Endothelial cell of umbilical vein (primary cell): ENCODE data around the gene SYTL1. TPM values are rescaled to one million over a fixed set of nuclear protein-coding genes. Genes with fewer than 3 reads are reported as not detected.

ENCODE experiments used
- BruUV-seq: library from RNA; stranded (reverse); fragments of 400-500 nt; replicated peaks from 2 replicates; lab custom pipeline; 2021; lab: Mats Ljungman, UMichigan
- CTCF ChIA-PET: fragments of 300-600, 350-600 bp; sonication (Branson Sonifier 250); formaldehyde crosslinking; loops from one replicate; lab custom pipeline; 2021; ENCODE audit warnings: antibody characterized with exemption, inconsistent platforms; lab: Charles Lee
- POLR2A ChIA-PET: fragments of 300-600, 350-600 bp; sonication (Branson Sonifier 250); formaldehyde crosslinking; loops from one replicate; lab custom pipeline; 2021; ENCODE audit warnings: antibody characterized with exemption, inconsistent platforms; lab: Charles Lee
- DNase-seq: peaks from one replicate; pipeline ENCODE4 v3.0.0-alpha.2; 2011; ENCODE audit warnings: low read depth, low spot score
- FAIRE-seq: peaks from 2 replicates; lab custom pipeline; 2011; peaks lifted over from hg19 to GRCh38; lab: Jason Lieb, UNC
- H2AFZ ChIP-seq: 2 replicates; pipeline ENCODE4 v1.6.0; 2012; ENCODE audit warnings: low read depth, low read length, control low read depth, inconsistent platforms
- H3K27ac ChIP-seq: 2 replicates; pipeline ENCODE4 v1.5.1; 2011; ENCODE audit warnings: low read depth, mild to moderate bottlenecking, control low read depth, low read length, moderate library complexity; ENCODE audit not compliant: insufficient read depth
- H3K27me3 ChIP-seq, 2 experiments: 2 replicates each; pipeline versions ENCODE4 v1.6.0 to v1.6.1; 2011; ENCODE audit warnings: low read length in 2 of 2, mixed read lengths in 1 of 2; ENCODE audit not compliant: control insufficient read depth in 2 of 2, insufficient read depth in 2 of 2
- H3K36me3 ChIP-seq, 2 experiments: 2 replicates in 1 of 2; 3 replicates in 1 of 2; pipeline ENCODE4 v1.5.1; 2011; ENCODE audit warnings: low read length in 2 of 2, mild to moderate bottlenecking in 1 of 2, moderate library complexity in 1 of 2; ENCODE audit not compliant: control insufficient read depth in 2 of 2, insufficient read depth in 2 of 2; ENCODE audit errors: extremely low read depth in 1 of 2
- H3K4me1 ChIP-seq: 3 replicates; pipeline ENCODE4 v1.5.1; 2011; ENCODE audit warnings: mild to moderate bottlenecking, low read length; ENCODE audit not compliant: control insufficient read depth, insufficient read depth; ENCODE audit errors: extremely low read depth
- H3K4me2 ChIP-seq: 2 replicates; pipeline ENCODE4 v1.6.1; 2011; ENCODE audit warnings: low read length, control low read depth, mixed read lengths; ENCODE audit not compliant: insufficient read depth
- H3K4me3 ChIP-seq, 3 experiments: fragments of 200-600 bp in 1 of 3; sonication (generic), shearing (Covaris generic) in 1 of 3; replicated peaks in 1 of 3; 2 replicates each; pipeline ENCODE4 v1.5.1; 2011 to 2016; ENCODE audit warnings: control low read depth in 3 of 3, low read length in 3 of 3, mild to moderate bottlenecking in 2 of 3, inconsistent platforms in 1 of 3, low read depth in 1 of 3, moderate library complexity in 1 of 3; ENCODE audit not compliant: insufficient read depth in 1 of 3
- H3K79me2 ChIP-seq: 2 replicates; pipeline ENCODE4 v1.6.0; 2012; ENCODE audit warnings: low read length, inconsistent platforms; ENCODE audit not compliant: control insufficient read depth, insufficient read depth
- H3K9ac ChIP-seq: replicated peaks from 2 replicates; pipeline ENCODE3; 2011; ENCODE audit warnings: low read length, control low read depth; ENCODE audit not compliant: insufficient read depth; ENCODE audit errors: extremely low read depth
- H3K9me1 ChIP-seq: replicated peaks from 3 replicates; pipeline ENCODE4 v1.6.0; 2011; ENCODE audit warnings: mild to moderate bottlenecking, low read length; ENCODE audit not compliant: control insufficient read depth, insufficient read depth; ENCODE audit errors: extremely low read depth
- H3K9me3 ChIP-seq: replicated peaks from 2 replicates; pipeline ENCODE4 v1.5.1; 2012; ENCODE audit warnings: low read length, inconsistent platforms; ENCODE audit not compliant: control insufficient read depth, insufficient read depth
- H4K20me1 ChIP-seq: replicated peaks from 2 replicates; pipeline ENCODE3; 2011; ENCODE audit warnings: mild to moderate bottlenecking, low read length; ENCODE audit not compliant: control insufficient read depth, insufficient read depth; ENCODE audit errors: extremely low read depth
- CTCF ChIP-seq, 2 donors: IDR thresholded peaks; 1 replicate in 1 of 2; 2 replicates in 1 of 2; pipeline ENCODE4 v1.5.1; 2011; ENCODE audit warnings: low read length in 2 of 2, mild to moderate bottlenecking in 2 of 2, moderate library complexity in 2 of 2, control low read depth in 1 of 2, inconsistent platforms in 1 of 2, low read depth in 1 of 2; ENCODE audit not compliant: insufficient read depth in 1 of 2; ENCODE audit errors: extremely low read depth in 1 of 2
- EZH2 ChIP-seq: IDR thresholded peaks from 2 replicates; pipeline ENCODE4 v1.6.1; 2012; ENCODE audit warnings: borderline replicate concordance, low read depth, mild to moderate bottlenecking, moderate library complexity, low read length, inconsistent platforms; ENCODE audit not compliant: severe bottlenecking
- FOS ChIP-seq: IDR thresholded peaks from 2 replicates; pipeline ENCODE4 v1.6.1; 2011; ENCODE audit warnings: mild to moderate bottlenecking, low read length, moderate library complexity, borderline replicate concordance; ENCODE audit not compliant: insufficient read depth
- GATA2 ChIP-seq: IDR thresholded peaks from 2 replicates; pipeline ENCODE4 v1.7.0; 2011; ENCODE audit warnings: low read depth, mild to moderate bottlenecking, moderate library complexity, mixed read lengths, low read length; ENCODE audit not compliant: insufficient read length, insufficient read depth
- JUN ChIP-seq: IDR thresholded peaks from 2 replicates; pipeline ENCODE4 v1.6.1; 2011; ENCODE audit warnings: borderline replicate concordance, low read depth; ENCODE audit not compliant: insufficient read length, insufficient read depth
- MYC ChIP-seq: IDR thresholded peaks from one replicate; pipeline ENCODE4 v1.6.1; 2011; ENCODE audit warnings: mild to moderate bottlenecking, low read depth, low read length
- POLR2A ChIP-seq: IDR thresholded peaks from 2 replicates; pipeline ENCODE4 v1.6.1; 2012; ENCODE audit warnings: low read depth, mild to moderate bottlenecking, control low read depth, low read length
- POLR2AphosphoS5 ChIP-seq: IDR thresholded peaks from 2 replicates; pipeline ENCODE4 v1.6.1; 2012; ENCODE audit warnings: low read depth, mild to moderate bottlenecking, control low read depth, low read length, moderate library complexity; ENCODE audit not compliant: insufficient read depth
- dilution Hi-C: fragments of 300-500 bp; cut with MboI; formaldehyde crosslinking; loops from one replicate; pipeline ENCODE4 v1.15.0; 2019; ENCODE audit warnings: low sequenced_read_pairs; ENCODE audit not compliant: extremely low pct_ligation_motif_present
- intact Hi-C: fragments of 100-400 bp; cut with micrococcal nuclease; formaldehyde crosslinking; loops from one replicate; pipeline ENCODE4 v1.10.0; 2022
- polyA plus RNA-seq, 4 experiments: library from polyadenylated mRNA; depleted of rRNA in 3 of 4; stranded (reverse) in 3 of 4; unstranded in 1 of 4; fragments of >200 nt; gene quantifications; 2 replicates each; pipeline versions ENCODE4 v1.2.1 to v1.2.3, GENCODE V29; 2011 to 2012; ENCODE audit warnings: missing spikeins in 1 of 4
- total RNA-seq: library from RNA; stranded (reverse); gene quantifications from 2 replicates; pipeline ENCODE4 v1.2.3, GENCODE V29; 2021
- TF ChIP-seq, protein P1 (sequence below): IDR thresholded peaks from 2 replicates; pipeline ENCODE4 v1.6.1; 2011; ENCODE audit not compliant: insufficient read depth, insufficient read length

The SYTL1 gene
- total and polyA plus RNA-seq, 2 donors (not counting 3 experiments of a cell fraction or from before 2014, with no cell fraction given): 0.04 TPM; not detected in 1

GRCh38 chr1:27367160-27367650 lies 25.4 kb downstream of the SYTL1 start:
- H2AFZ ChIP-seq: peak overlapping the region; percentile 94
- H3K4me2 ChIP-seq: peak overlapping the region; percentile 92
- peak overlapping the region in 2 of 3 experiments; percentile 62 to 81 for H3K4me3 ChIP-seq
- ChIA-PET POLR2A (no interaction called here), CTCF (interaction anchor here (0.7 to 6.8 kb wide), 15 partner anchors 8 to 237 kb away, joined by 3 to 57 read pairs (median 10); partner anchors contain the start of genes AHDC1, CD164L2, FCN3 and GPR3)
- no peak for FAIRE-seq
- dilution Hi-C loops (no loop called here), intact Hi-C loops (no loop called here)
- no TSS peak for BruUV-seq
- no peak for DNase-seq
- no peaks in the 10 kb centered on the region for H3K9me3 ChIP-seq
- no peaks in the 10 kb centered on the region for H4K20me1 ChIP-seq
- H3K27ac ChIP-seq: peak overlapping the region; percentile 19
- H3K27me3 ChIP-seq: no peaks in the 10 kb centered on the region
- H3K79me2 ChIP-seq: no peaks in the 10 kb centered on the region
- peak overlapping the region; percentile 83 for H3K9ac ChIP-seq
- no peaks in the 10 kb centered on the region for H3K36me3 ChIP-seq
- no peak for TF ChIP-seq CTCF (IDR thresholded peaks at IDR 0.05; ENCODE audit: extremely low read depth in 1 of 2, insufficient read depth in 1 of 2, low read depth in 1 of 2, low read length in 2 of 2)
- TF ChIP-seq GATA2: no peak
- no peak for TF ChIP-seq POLR2A
- TF ChIP-seq POLR2AphosphoS5: no peak
- no peak for TF ChIP-seq FOS
- TF ChIP-seq EZH2: no peak
- no peak for TF ChIP-seq MYC
- TF ChIP-seq JUN: no peak
- TF ChIP-seq, protein P1, sequence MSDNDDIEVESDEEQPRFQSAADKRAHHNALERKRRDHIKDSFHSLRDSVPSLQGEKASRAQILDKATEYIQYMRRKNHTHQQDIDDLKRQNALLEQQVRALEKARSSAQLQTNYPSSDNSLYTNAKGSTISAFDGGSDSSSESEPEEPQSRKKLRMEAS: no peak
- no peaks in the 10 kb centered on the region for H3K9me1 ChIP-seq
- peaks cover 15% of the 10 kb centered on the region for H3K4me1 ChIP-seq
